ENCODE data around the gene THRB. TPM values are rescaled to one million over a fixed set of nuclear protein-coding genes. Genes with fewer than 3 reads are reported as not detected.

THRB gene
- polyA plus RNA-seq, 1 experiment: 0.83 TPM

DNA sequence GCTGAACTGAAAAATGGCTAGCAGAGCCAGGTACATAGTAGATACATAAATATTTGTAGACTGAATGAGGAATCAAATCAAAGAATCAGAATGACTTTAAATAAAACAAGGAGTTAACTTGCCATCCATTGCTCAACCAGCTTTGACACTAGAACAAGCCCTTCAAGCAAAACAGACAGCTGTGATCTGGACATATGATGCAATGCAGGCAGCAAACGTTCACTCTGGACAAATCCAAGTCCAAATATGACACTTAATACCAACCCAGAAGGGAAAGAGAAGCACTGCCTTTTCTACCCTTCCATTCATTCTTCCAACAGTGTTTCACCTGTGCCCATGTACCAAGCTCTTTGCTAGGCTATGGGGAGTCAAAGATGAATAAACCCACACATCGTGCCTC lies 4.5 kb downstream of the THRB start:
- H3K27me3 ChIP-seq (ENCODE audit: control insufficient read depth, insufficient read depth, low read length): peaks cover 9% of the 10 kb centered on the region
- ChIA-PET CTCF (interaction anchor here (1.5 kb wide), 1 partner anchor 227 kb away, joined by 3 read pairs; no protein-coding TSS in a partner anchor), POLR2A (no interaction called here)
- H3K36me3 ChIP-seq (ENCODE audit: control insufficient read depth, insufficient read depth, low read length): no peaks in the 10 kb centered on the region
- no peak overlapping the region for H3K4me3 ChIP-seq (ENCODE audit: low read depth, low read length)
- TF ChIP-seq, protein P1, sequence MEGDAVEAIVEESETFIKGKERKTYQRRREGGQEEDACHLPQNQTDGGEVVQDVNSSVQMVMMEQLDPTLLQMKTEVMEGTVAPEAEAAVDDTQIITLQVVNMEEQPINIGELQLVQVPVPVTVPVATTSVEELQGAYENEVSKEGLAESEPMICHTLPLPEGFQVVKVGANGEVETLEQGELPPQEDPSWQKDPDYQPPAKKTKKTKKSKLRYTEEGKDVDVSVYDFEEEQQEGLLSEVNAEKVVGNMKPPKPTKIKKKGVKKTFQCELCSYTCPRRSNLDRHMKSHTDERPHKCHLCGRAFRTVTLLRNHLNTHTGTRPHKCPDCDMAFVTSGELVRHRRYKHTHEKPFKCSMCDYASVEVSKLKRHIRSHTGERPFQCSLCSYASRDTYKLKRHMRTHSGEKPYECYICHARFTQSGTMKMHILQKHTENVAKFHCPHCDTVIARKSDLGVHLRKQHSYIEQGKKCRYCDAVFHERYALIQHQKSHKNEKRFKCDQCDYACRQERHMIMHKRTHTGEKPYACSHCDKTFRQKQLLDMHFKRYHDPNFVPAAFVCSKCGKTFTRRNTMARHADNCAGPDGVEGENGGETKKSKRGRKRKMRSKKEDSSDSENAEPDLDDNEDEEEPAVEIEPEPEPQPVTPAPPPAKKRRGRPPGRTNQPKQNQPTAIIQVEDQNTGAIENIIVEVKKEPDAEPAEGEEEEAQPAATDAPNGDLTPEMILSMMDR (IDR thresholded peaks at IDR 0.05; ENCODE audit: insufficient read depth, low read depth, low read length): no peak
- no peak for DNase-seq (ENCODE audit: low read depth)

DNA sequence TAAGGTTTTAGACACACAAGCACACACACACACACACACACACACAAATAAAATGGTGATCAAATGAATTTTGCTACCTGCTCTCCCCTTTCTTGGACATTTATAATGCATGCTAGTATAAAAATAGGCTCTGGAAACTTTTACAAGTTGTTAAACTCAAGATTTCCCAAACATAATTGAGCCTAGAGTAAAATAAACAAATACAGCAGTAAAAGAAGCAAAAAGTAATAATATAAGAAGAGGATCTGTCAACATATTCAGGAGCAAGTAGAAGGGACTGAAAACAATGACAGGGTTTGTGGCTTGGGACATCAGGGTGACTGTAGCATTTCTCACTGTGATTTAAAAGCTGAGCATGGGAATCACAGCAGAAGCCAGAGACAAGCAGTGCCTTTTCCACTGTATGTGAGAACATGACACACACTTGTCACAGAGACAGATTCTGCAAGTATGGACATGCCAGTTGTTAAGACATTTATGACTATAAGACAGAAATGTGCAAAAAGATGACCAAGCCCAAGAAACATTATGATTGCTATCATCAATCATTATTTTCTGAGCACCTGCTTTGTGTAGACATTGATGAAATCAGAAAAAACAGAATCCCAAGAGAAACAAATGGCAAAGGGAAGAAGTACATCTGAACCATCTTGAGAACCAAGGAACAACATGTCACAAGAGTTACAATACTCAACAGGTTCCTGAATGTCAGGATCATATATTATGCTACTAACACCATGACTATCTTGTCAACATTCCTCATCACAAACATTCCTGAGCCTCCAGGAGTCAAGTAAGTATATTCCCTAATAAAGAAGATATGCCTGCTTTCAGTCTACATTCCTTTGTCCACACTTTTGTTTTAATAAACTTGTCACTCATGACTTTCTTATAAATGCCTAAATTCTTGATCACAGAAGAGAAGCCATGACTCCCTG lies 7.1 kb downstream of the THRB start:
- no peak for DNase-seq (ENCODE audit: low read depth)
- H3K4me3 ChIP-seq (ENCODE audit: low read depth, low read length): no peak overlapping the region
- TF ChIP-seq, protein P1 (IDR thresholded peaks at IDR 0.05; ENCODE audit: insufficient read depth, low read depth, low read length): no peak
- H3K36me3 ChIP-seq (ENCODE audit: control insufficient read depth, insufficient read depth, low read length): no peaks in the 10 kb centered on the region
- ChIA-PET POLR2A (no interaction called here), CTCF (no interaction called here)
- peaks cover 1% of the 10 kb centered on the region; the same call in 1 of the 2 replicates for H3K27me3 ChIP-seq (ENCODE audit: control insufficient read depth, insufficient read depth, low read length)

DNA sequence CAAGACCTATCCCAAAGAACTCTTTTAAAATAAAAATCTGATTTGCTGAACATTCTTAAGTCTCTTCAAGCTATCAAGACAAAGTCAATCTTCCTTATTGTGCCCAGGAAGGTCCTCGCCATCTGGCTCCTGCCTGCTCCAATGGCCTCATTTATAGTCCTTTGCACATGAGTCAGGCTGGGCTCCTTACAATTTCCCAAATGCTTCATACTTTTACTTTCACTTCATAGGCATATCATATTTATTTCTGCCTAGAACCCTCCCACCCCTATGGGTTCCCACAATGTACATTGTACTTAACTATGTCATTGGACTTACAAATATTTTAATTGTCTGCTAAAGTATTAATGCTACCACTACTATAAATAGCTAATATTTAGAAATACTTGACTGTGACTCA lies 9.1 kb downstream of the THRB start:
- CTCF ChIA-PET: interaction anchor here (0.7 kb wide), 1 partner anchor 198 kb away, joined by 4 read pairs; no protein-coding TSS in a partner anchor
- no peak overlapping the region for H3K4me3 ChIP-seq (ENCODE audit: low read depth, low read length)
- H3K27me3 ChIP-seq (ENCODE audit: control insufficient read depth, insufficient read depth, low read length): peaks cover 1% of the 10 kb centered on the region; the same call in 1 of the 2 replicates
- no peaks in the 10 kb centered on the region for H3K36me3 ChIP-seq (ENCODE audit: control insufficient read depth, insufficient read depth, low read length)
- POLR2A ChIA-PET: no interaction called here
- DNase-seq (ENCODE audit: low read depth): no peak
- TF ChIP-seq, protein P1 (IDR thresholded peaks at IDR 0.05; ENCODE audit: insufficient read depth, low read depth, low read length): no peak

DNA sequence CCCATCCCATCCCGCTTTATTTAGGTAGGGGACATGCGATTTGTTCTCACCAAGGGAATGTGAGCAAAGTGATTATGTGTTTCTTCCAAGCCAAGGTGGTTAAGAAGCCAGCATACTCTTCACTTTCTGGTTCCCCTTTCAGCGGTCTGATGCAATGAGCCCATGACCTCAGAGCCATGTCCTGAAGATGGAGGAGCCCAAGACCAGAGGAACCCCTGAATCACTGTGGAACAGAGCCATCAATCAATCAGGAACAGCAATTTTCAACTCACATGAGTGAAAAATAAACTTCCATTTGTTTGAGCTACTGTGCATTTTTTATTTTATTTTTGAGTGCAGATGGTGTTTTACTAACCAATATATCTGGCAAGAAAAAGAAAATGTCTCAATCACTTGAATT lies 10.8 kb downstream of the THRB start:
- POLR2A ChIA-PET: no interaction called here
- Histone ChIP-seq H3K27me3 (ENCODE audit: control insufficient read depth, insufficient read depth, low read length) (no peaks in the 10 kb centered on the region; the same call in 1 of the 2 replicates), H3K4me3 (ENCODE audit: low read depth, low read length) (no peak overlapping the region), H3K36me3 (ENCODE audit: control insufficient read depth, insufficient read depth, low read length) (no peaks in the 10 kb centered on the region)
- TF ChIP-seq, protein P1 (IDR thresholded peaks at IDR 0.05; ENCODE audit: insufficient read depth, low read depth, low read length): no peak
- CTCF ChIA-PET: interaction anchor here (0.7 kb wide), 1 partner anchor 75 kb away, joined by 3 read pairs; no protein-coding TSS in a partner anchor
- no peak for DNase-seq (ENCODE audit: low read depth)

DNA sequence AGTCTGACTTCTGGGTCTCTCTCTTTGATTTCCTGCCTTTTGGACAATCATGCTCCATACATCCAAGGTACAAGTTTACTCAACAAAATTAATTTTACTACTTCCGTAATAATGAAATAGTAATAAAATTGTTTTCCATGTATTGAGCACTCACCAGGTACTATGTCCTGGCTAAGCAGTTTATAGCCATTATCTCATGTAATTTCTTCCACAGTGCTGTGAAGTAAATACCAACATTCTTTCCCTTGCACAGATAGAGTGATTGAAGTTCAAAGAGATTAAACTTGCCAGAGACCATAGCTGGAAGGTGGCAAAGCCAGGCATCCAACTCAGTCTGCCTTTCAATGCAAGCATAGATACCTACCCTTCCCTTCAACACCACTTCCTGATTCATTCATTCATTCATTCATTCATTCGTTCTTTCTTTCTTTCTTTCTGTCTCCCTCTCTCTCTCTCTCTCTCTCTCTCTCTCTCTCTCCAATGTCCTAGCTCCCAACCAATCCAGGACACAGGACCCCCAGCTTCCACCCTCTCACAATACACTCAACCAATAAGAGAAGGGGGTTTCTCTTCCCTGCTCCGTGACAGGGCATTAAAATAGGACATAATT lies 12.4 kb downstream of the THRB start:
- CTCF ChIA-PET: interaction anchor here (0.6 to 0.7 kb wide), 3 partner anchors 28 to 811 kb away, joined by 3 to 5 read pairs (median 3); no protein-coding TSS in a partner anchor
- Histone ChIP-seq H3K36me3 (ENCODE audit: control insufficient read depth, insufficient read depth, low read length) (no peaks in the 10 kb centered on the region), H3K4me3 (ENCODE audit: low read depth, low read length) (no peak overlapping the region), H3K27me3 (ENCODE audit: control insufficient read depth, insufficient read depth, low read length) (no peaks in the 10 kb centered on the region; the same call in 1 of the 2 replicates)
- no peak for DNase-seq (ENCODE audit: low read depth)
- POLR2A ChIA-PET: no interaction called here
- TF ChIP-seq, protein P1 (IDR thresholded peaks at IDR 0.05; ENCODE audit: insufficient read depth, low read depth, low read length): no peak
